OCI-LY1 (cell line): Measurements from ENCODE around the gene CCNH.

ENCODE experiments used
- H2AFZ ChIP-seq: fragments of 200-600 bp; sonication (generic), shearing (Covaris generic); 2 replicates; pipeline ENCODE4 v1.6.0; 2014; ENCODE audit warnings: antibody characterized with exemption, mild to moderate bottlenecking, low read length
- H3F3A ChIP-seq: fragments of 200-600 bp; sonication (generic), shearing (Covaris generic); 2 replicates; pipeline ENCODE4 v1.6.0; 2014; ENCODE audit warnings: mild to moderate bottlenecking, antibody characterized with exemption, low read length, moderate library complexity; ENCODE audit not compliant: insufficient read depth
- H3K27ac ChIP-seq: fragments of 200-600 bp; sonication (generic); 2 replicates; pipeline ENCODE4 v1.5.1; 2014; ENCODE audit warnings: low read length, mixed run types, mild to moderate bottlenecking, low read depth; ENCODE audit not compliant: poor library complexity, severe bottlenecking
- H3K27me3 ChIP-seq: fragments of 200-600 bp; sonication (generic); 2 replicates; pipeline ENCODE4 v1.6.0; 2014; ENCODE audit warnings: antibody characterized with exemption, mild to moderate bottlenecking, low read length, moderate library complexity; ENCODE audit not compliant: insufficient read depth
- H3K36me3 ChIP-seq: fragments of 200-600 bp; sonication (generic); 2 replicates; pipeline ENCODE4 v1.6.1; 2014; ENCODE audit warnings: mild to moderate bottlenecking, antibody characterized with exemption, low read length, moderate library complexity, mixed read lengths; ENCODE audit not compliant: insufficient read depth
- H3K4me1 ChIP-seq: fragments of 200-600 bp; sonication (generic); 2 replicates; pipeline ENCODE4 v1.5.1; 2014; ENCODE audit warnings: mild to moderate bottlenecking, low read length, moderate library complexity; ENCODE audit not compliant: insufficient read depth, severe bottlenecking
- H3K4me2 ChIP-seq: fragments of 200-600 bp; sonication (generic), shearing (Covaris generic); 2 replicates; pipeline ENCODE4 v1.6.1; 2014; ENCODE audit warnings: low read length
- H3K4me3 ChIP-seq: fragments of 200-600 bp; sonication (generic); 2 replicates; pipeline ENCODE4 v1.5.1; 2014; ENCODE audit warnings: low read length, low read depth, mild to moderate bottlenecking, mixed read lengths; ENCODE audit not compliant: poor library complexity, severe bottlenecking
- H3K79me2 ChIP-seq: fragments of 200-600 bp; shearing (Covaris generic); 2 replicates; pipeline ENCODE4 v1.6.1; 2016; ENCODE audit warnings: mixed run types, low read length, mixed read lengths; ENCODE audit not compliant: insufficient read depth
- H3K9ac ChIP-seq: fragments of 200-600 bp; sonication (generic), shearing (Covaris generic); 2 replicates; pipeline ENCODE4 v1.6.1; 2014; ENCODE audit warnings: mild to moderate bottlenecking, low read length, mixed read lengths
- H3K9me2 ChIP-seq: fragments of 200-600 bp; sonication (generic), shearing (Covaris generic); 2 replicates; pipeline ENCODE4 v1.6.1; 2014; ENCODE audit warnings: low read depth, mild to moderate bottlenecking, low read length, mixed read lengths
- H3K9me3 ChIP-seq: fragments of 200-600 bp; shearing (Covaris generic); 2 replicates; pipeline ENCODE4 v1.6.1; 2014; ENCODE audit warnings: low read length, mixed read lengths
- H4K20me1 ChIP-seq: fragments of 200-600 bp; sonication (generic), shearing (Covaris generic); 2 replicates; pipeline ENCODE4 v1.6.0; 2016; ENCODE audit warnings: mild to moderate bottlenecking, low read length; ENCODE audit not compliant: insufficient read depth
- CTCF ChIP-seq: fragments of 200-600 bp; sonication (generic), shearing (Covaris generic); IDR thresholded peaks from 2 replicates; pipeline ENCODE4 v1.5.1; 2017; ENCODE audit warnings: mild to moderate bottlenecking, antibody characterized with exemption, low read length, moderate library complexity, mixed read lengths
- EZH2 ChIP-seq: fragments of 200-600 bp; sonication (generic), shearing (Covaris generic); IDR thresholded peaks from 2 replicates; pipeline ENCODE4 v1.8.0; 2017; ENCODE audit warnings: borderline replicate concordance, mixed run types, mild to moderate bottlenecking, antibody characterized with exemption, low read length, moderate library complexity, mixed read lengths

CCNH gene

GRCh38 chr5:87432460-87432859 is 19.7 kb upstream of the CCNH start:
- Histone ChIP-seq H4K20me1 (no peaks in the 10 kb centered on the region), H3K4me2 (no peak overlapping the region), H3K79me2 (no peaks in the 10 kb centered on the region), H3K4me3 (no peak overlapping the region), H2AFZ (no peak overlapping the region), H3K27me3 (no peaks in the 10 kb centered on the region), H3K9me3 (no peaks in the 10 kb centered on the region), H3K9me2 (no peaks in the 10 kb centered on the region), H3F3A (no peaks in the 10 kb centered on the region), H3K4me1 (no peaks in the 10 kb centered on the region), H3K9ac (no peak overlapping the region), H3K27ac (no peak overlapping the region), H3K36me3 (no peaks in the 10 kb centered on the region)
- TF ChIP-seq EZH2 (no peak), CTCF (no peak)

- Histone ChIP-seq H4K20me1 (no peaks in the 10 kb centered on the region), H3K4me1 (no peaks in the 10 kb centered on the region), H3K9ac (no peak overlapping the region), H3K79me2 (no peaks in the 10 kb centered on the region), H3K9me3 (no peaks in the 10 kb centered on the region), H3K27me3 (no peaks in the 10 kb centered on the region), H2AFZ (no peak overlapping the region), H3K27ac (no peak overlapping the region), H3K4me2 (no peak overlapping the region), H3K4me3 (no peak overlapping the region), H3F3A (no peaks in the 10 kb centered on the region), H3K9me2 (no peaks in the 10 kb centered on the region), H3K36me3 (no peaks in the 10 kb centered on the region)
- TF ChIP-seq EZH2 (no peak), CTCF (no peak)
Measured at GRCh38 chr5:87430863-87431457, 18.2 kb upstream of the CCNH start.

GRCh38 chr5:87423755-87424154 is 11.0 kb upstream of the CCNH start:
- H4K20me1 ChIP-seq = no peaks in the 10 kb centered on the region
- no peaks in the 10 kb centered on the region for H3K36me3 ChIP-seq
- H3K9me2 ChIP-seq = no peaks in the 10 kb centered on the region
- H3K27me3 ChIP-seq = no peaks in the 10 kb centered on the region
- H3F3A ChIP-seq = no peaks in the 10 kb centered on the region
- H3K9me3 ChIP-seq = no peaks in the 10 kb centered on the region
- no peak overlapping the region for H3K9ac ChIP-seq
- H3K4me1 ChIP-seq = no peaks in the 10 kb centered on the region
- no peak overlapping the region for H3K4me3 ChIP-seq
- no peak overlapping the region for H2AFZ ChIP-seq
- no peak overlapping the region for H3K4me2 ChIP-seq
- no peak overlapping the region for H3K27ac ChIP-seq
- TF ChIP-seq EZH2 = no peak
- no peak for TF ChIP-seq CTCF
- H3K79me2 ChIP-seq = no peaks in the 10 kb centered on the region
